ENCODE measurements around the gene FASTKD2.
"Not testable (repeated sequence)": the region's sequence is repeated elsewhere in the genome, so short reads cannot be mapped to it uniquely, and the experiment has no call there.

The FASTKD2 gene

GRCh38 chr2:206792645-206793044, 27.2 kb downstream of the FASTKD2 start:
- no peak for DNase-seq

- DNase-seq: no peak
Measured at GRCh38 chr2:206797376-206797775, 32.0 kb downstream of the FASTKD2 start.

GRCh38 chr2:206798000-206798399, 32.6 kb downstream of the FASTKD2 start:
- DNase-seq: no peak

GRCh38 chr2:206799083-206799482, 33.7 kb downstream of the FASTKD2 start:
- DNase-seq: no peak

GRCh38 chr2:206800506-206801417, 35.4 kb downstream of the FASTKD2 start:
- peak; percentile 85 for DNase-seq

GRCh38 chr2:206801418-206802189, 36.2 kb downstream of the FASTKD2 start:
- no peak for DNase-seq

GRCh38 chr2:206802654-206803514, 37.5 kb downstream of the FASTKD2 start:
- no peak for DNase-seq

- no peak for DNase-seq
Measured at GRCh38 chr2:206804326-206804725, 38.9 kb downstream of the FASTKD2 start.

- DNase-seq: no peak
Measured at GRCh38 chr2:206805887-206806607, 40.6 kb downstream of the FASTKD2 start.

GRCh38 chr2:206807624-206808023, 42.2 kb downstream of the FASTKD2 start:
- not testable (repeated sequence) for DNase-seq

GRCh38 chr2:206812471-206812870, 47.1 kb downstream of the FASTKD2 start:
- DNase-seq: not testable (repeated sequence)

GRCh38 chr2:206814498-206814897, 49.1 kb downstream of the FASTKD2 start:
- no peak for DNase-seq

GRCh38 chr2:206820807-206821206, 55.4 kb downstream of the FASTKD2 start:
- no peak for DNase-seq

GRCh38 chr2:206823178-206823577, 57.8 kb downstream of the FASTKD2 start:
- no peak for DNase-seq

- no peak for DNase-seq
Measured at GRCh38 chr2:206824087-206824618, 58.7 kb downstream of the FASTKD2 start.

- DNase-seq: no peak
Measured at GRCh38 chr2:206824993-206825392, 59.6 kb downstream of the FASTKD2 start.

GRCh38 chr2:206831442-206831995, 66.1 kb downstream of the FASTKD2 start:
- DNase-seq: no peak

GRCh38 chr2:206832873-206833272, 67.5 kb downstream of the FASTKD2 start:
- DNase-seq: peak; percentile 31

- no peak for DNase-seq
Measured at GRCh38 chr2:206833291-206833690, 67.9 kb downstream of the FASTKD2 start.

- no peak for DNase-seq
Measured at GRCh38 chr2:206836722-206837121, 71.3 kb downstream of the FASTKD2 start.

- DNase-seq: no peak
Measured at GRCh38 chr2:206837775-206838174, 72.4 kb downstream of the FASTKD2 start.

GRCh38 chr2:206838690-206839089, 73.3 kb downstream of the FASTKD2 start:
- DNase-seq: no peak
